Parathyroid adenoma (tissue), 2 donors: ENCODE measurements around the gene CEBPA.

Experiments
- H2AFZ ChIP-seq: fragments of 300-600 bp; sonication (generic); one replicate; pipeline ENCODE4 v1.7.0; 2017; ENCODE audit warnings: antibody characterized with exemption, mild to moderate bottlenecking
- H3K27ac ChIP-seq: fragments of 300-600 bp; sonication (generic); one replicate; pipeline ENCODE4 v1.7.0; 2017
- H3K27me3 ChIP-seq: fragments of 300-600 bp; sonication (generic); one replicate; pipeline ENCODE4 v1.7.0; 2017; ENCODE audit warnings: low read length; ENCODE audit not compliant: control insufficient read depth, insufficient read depth
- H3K36me3 ChIP-seq: fragments of 300-600 bp; sonication (generic); one replicate; pipeline ENCODE4 v1.7.0; 2017; ENCODE audit warnings: low read length; ENCODE audit not compliant: control insufficient read depth, insufficient read depth
- H3K4me1 ChIP-seq: fragments of 300-600 bp; sonication (generic); one replicate; pipeline ENCODE4 v1.7.0; 2017; ENCODE audit warnings: control low read depth
- H3K4me2 ChIP-seq: fragments of 300-600 bp; sonication (generic); one replicate; pipeline ENCODE4 v1.7.0; 2017; ENCODE audit warnings: low read length
- H3K4me3 ChIP-seq: fragments of 300-600 bp; sonication (generic); one replicate; pipeline ENCODE4 v1.7.0; 2017; ENCODE audit warnings: low read depth, low read length
- H3K79me2 ChIP-seq: fragments of 300-600 bp; sonication (generic); one replicate; pipeline ENCODE4 v1.7.0; 2017; ENCODE audit warnings: control low read depth
- H3K9ac ChIP-seq: fragments of 300-600 bp; sonication (generic); one replicate; pipeline ENCODE4 v1.7.0; 2017; ENCODE audit warnings: mild to moderate bottlenecking
- H3K9me3 ChIP-seq: fragments of 300-600 bp; sonication (generic); one replicate; pipeline ENCODE4 v1.7.0; 2017; ENCODE audit warnings: low read length; ENCODE audit not compliant: control insufficient read depth
- TF ChIP-seq, protein P1 (sequence below): fragments of 300-600 bp; sonication (generic); IDR thresholded peaks from one replicate; pipeline ENCODE4 v1.7.0; 2017; ENCODE audit warnings: antibody characterized with exemption, mild to moderate bottlenecking
- donor health status: primary hyperparathyroidism.

CEBPA gene

DNA sequence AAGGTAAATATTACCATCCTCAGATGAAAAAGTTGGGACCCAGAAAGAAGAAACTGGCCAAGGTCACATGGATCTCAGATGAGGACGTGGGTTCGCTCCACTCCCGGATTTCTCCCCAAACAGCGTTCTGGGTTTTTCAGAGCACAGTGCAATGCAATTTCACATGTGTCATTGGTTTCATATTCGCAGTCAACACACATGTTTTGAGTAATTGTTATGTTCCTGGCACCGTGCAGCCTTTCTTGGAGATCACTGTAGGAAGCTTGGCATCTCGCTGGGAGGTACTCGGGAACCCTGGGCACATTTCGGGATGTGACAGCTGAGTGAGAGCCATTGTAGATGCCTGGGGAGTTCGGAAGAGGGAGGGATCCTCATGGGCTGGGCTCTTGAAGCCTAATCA, 45.0 kb upstream of the CEBPA start:
- H3K4me2 ChIP-seq: no peak overlapping the region
- H3K9me3 ChIP-seq: no peaks in the 10 kb centered on the region
- no peaks in the 10 kb centered on the region for H3K79me2 ChIP-seq
- no peak overlapping the region for H2AFZ ChIP-seq
- no peaks in the 10 kb centered on the region for H3K36me3 ChIP-seq
- H3K4me3 ChIP-seq: no peak overlapping the region
- H3K27me3 ChIP-seq: no peaks in the 10 kb centered on the region
- H3K27ac ChIP-seq: no peak overlapping the region
- H3K9ac ChIP-seq: no peak overlapping the region
- H3K4me1 ChIP-seq: no peaks in the 10 kb centered on the region
- TF ChIP-seq, protein P1, sequence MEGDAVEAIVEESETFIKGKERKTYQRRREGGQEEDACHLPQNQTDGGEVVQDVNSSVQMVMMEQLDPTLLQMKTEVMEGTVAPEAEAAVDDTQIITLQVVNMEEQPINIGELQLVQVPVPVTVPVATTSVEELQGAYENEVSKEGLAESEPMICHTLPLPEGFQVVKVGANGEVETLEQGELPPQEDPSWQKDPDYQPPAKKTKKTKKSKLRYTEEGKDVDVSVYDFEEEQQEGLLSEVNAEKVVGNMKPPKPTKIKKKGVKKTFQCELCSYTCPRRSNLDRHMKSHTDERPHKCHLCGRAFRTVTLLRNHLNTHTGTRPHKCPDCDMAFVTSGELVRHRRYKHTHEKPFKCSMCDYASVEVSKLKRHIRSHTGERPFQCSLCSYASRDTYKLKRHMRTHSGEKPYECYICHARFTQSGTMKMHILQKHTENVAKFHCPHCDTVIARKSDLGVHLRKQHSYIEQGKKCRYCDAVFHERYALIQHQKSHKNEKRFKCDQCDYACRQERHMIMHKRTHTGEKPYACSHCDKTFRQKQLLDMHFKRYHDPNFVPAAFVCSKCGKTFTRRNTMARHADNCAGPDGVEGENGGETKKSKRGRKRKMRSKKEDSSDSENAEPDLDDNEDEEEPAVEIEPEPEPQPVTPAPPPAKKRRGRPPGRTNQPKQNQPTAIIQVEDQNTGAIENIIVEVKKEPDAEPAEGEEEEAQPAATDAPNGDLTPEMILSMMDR: no peak

GRCh38 chr19:33346665-33347064, 44.3 kb upstream of the CEBPA start:
- Histone ChIP-seq H3K27ac (no peak overlapping the region), H3K36me3 (no peaks in the 10 kb centered on the region)

DNA sequence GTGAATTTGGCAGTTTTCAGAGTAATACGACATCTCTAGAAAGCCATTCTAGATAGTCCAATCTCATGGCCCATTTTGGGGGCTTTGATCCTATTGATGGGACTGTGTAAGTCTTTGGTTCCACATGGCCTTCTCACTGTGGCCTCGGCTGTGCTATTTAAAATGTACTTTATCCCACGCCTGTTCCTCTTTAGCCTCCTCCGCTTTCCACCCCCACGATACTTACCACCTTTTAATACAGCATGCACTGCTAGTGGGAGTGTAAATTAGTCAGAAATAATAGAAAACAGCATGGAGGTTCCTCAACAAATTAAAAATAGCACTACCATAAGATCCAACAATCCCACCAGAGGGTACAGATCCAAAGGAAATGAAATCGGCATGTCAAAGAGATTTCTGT, 42.8 kb upstream of the CEBPA start:
- no peaks in the 10 kb centered on the region for H3K36me3 ChIP-seq
- no peak overlapping the region for H3K4me2 ChIP-seq
- H3K27me3 ChIP-seq: no peaks in the 10 kb centered on the region
- H3K9me3 ChIP-seq: no peaks in the 10 kb centered on the region
- H3K4me1 ChIP-seq: no peaks in the 10 kb centered on the region
- H3K4me3 ChIP-seq: no peak overlapping the region
- H3K9ac ChIP-seq: no peak overlapping the region
- TF ChIP-seq, protein P1: no peak
- no peak overlapping the region for H2AFZ ChIP-seq
- no peaks in the 10 kb centered on the region for H3K79me2 ChIP-seq
- H3K27ac ChIP-seq: no peak overlapping the region

More at GRCh38 chr19:33346665-33347064, 44.3 kb upstream of the CEBPA start:
- Histone ChIP-seq H3K9me3 (no peaks in the 10 kb centered on the region), H3K4me2 (no peak overlapping the region), H3K79me2 (no peaks in the 10 kb centered on the region), H2AFZ (no peak overlapping the region), H3K4me1 (no peaks in the 10 kb centered on the region), H3K4me3 (no peak overlapping the region), H3K27me3 (no peaks in the 10 kb centered on the region), H3K9ac (no peak overlapping the region)
- TF ChIP-seq, protein P1: no peak

DNA sequence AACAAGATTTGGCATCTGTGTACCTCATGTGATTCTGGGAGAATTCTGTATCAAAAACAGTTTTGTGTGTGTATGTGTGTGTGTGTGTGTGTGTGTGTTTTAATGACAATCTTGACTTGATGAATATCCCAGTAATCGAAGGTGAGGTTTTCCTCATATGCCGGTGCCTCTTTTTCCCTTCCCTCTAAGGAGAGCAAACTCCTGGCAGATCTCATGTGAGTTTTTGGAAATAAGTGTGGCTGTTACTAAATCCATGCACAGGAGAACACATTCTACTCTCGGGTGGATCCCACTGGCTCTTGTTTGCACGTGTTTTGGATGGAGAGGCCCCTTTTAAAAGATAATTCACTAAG, 42.2 kb upstream of the CEBPA start:
- Histone ChIP-seq H3K27ac (no peak overlapping the region), H3K9ac (no peak overlapping the region), H3K36me3 (no peaks in the 10 kb centered on the region), H3K79me2 (no peaks in the 10 kb centered on the region), H3K27me3 (no peaks in the 10 kb centered on the region), H3K4me2 (no peak overlapping the region), H3K9me3 (no peaks in the 10 kb centered on the region), H2AFZ (no peak overlapping the region), H3K4me3 (no peak overlapping the region), H3K4me1 (no peaks in the 10 kb centered on the region)
- TF ChIP-seq, protein P1: no peak

DNA sequence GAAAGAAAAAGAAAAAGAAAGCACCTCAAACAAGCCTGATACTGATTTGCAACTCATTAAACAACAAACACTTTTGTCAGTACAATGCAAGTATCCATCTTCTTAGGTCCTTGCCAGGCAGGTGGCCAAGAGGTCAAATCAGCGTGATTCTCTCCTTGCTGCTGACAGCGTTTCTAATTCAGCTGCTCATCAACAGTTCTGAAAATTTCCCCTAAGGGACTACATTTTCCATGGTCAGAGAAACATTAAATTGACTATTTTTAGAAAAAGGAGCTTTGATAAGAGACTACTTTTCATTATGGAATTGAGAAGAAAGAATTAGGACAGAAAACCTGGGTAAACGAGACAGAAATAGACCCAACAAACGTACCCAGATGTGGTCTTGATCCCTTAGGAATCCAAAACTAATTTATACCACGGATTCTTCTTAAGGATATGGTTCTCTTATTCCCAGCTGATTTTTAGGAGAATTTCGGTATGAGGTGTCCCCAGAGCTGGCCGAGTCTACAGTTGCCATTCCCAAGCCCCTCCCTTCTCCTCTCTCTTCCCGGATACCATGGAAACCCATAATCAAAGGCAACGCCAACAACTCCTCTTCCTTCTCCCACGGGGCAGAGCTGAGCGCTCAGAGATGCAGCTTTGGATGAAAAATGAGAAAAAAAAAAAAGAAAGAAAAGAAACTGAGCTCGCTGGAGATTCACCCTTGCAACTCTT, 41.7 kb upstream of the CEBPA start:
- no peak overlapping the region for H3K27ac ChIP-seq
- TF ChIP-seq, protein P1: no peak
- no peaks in the 10 kb centered on the region for H3K4me1 ChIP-seq
- H3K4me3 ChIP-seq: no peak overlapping the region
- H3K36me3 ChIP-seq: no peaks in the 10 kb centered on the region
- no peak overlapping the region for H2AFZ ChIP-seq
- H3K4me2 ChIP-seq: no peak overlapping the region
- H3K79me2 ChIP-seq: no peaks in the 10 kb centered on the region
- no peak overlapping the region for H3K9ac ChIP-seq
- H3K27me3 ChIP-seq: no peaks in the 10 kb centered on the region
- no peaks in the 10 kb centered on the region for H3K9me3 ChIP-seq
